Osteoblast (primary cell): ENCODE measurements around the gene C18orf63. TPM values are rescaled to one million over a fixed set of nuclear protein-coding genes. Genes with fewer than 3 reads are reported as not detected.

Experiments used
- DNase-seq: peaks from one replicate; pipeline ENCODE4 v3.0.0; 2011; ENCODE audit warnings: low spot score, mixed read lengths; ENCODE audit not compliant: insufficient read length; ENCODE audit errors: missing footprints
- H2AFZ ChIP-seq: 2 replicates; pipeline ENCODE4 v1.6.0; 2011; ENCODE audit warnings: mild to moderate bottlenecking, low read length
- H3K27ac ChIP-seq: 2 replicates; pipeline ENCODE4 v1.5.1; 2011; ENCODE audit warnings: mild to moderate bottlenecking, low read depth, low read length, moderate library complexity
- H3K27me3 ChIP-seq: 2 replicates; pipeline ENCODE4 v1.6.0; 2012; ENCODE audit warnings: mild to moderate bottlenecking, control low read depth, inconsistent platforms, low read length, moderate library complexity; ENCODE audit not compliant: insufficient read depth
- H3K36me3 ChIP-seq: 2 replicates; pipeline ENCODE4 v1.5.1; 2011; ENCODE audit warnings: mild to moderate bottlenecking, low read length, control low read depth, moderate library complexity; ENCODE audit not compliant: insufficient read depth
- H3K4me1 ChIP-seq: 2 replicates; pipeline ENCODE4 v1.5.1; 2011; ENCODE audit warnings: mild to moderate bottlenecking, low read length, control low read depth, moderate library complexity; ENCODE audit not compliant: insufficient read depth
- H3K4me2 ChIP-seq: 2 replicates; pipeline ENCODE4 v1.6.0; 2011; ENCODE audit warnings: mild to moderate bottlenecking, low read length; ENCODE audit not compliant: insufficient read depth
- H3K4me3 ChIP-seq: fragments of 200-600 bp; sonication (generic); 3 replicates; pipeline ENCODE4 v1.5.1; 2012; ENCODE audit warnings: mild to moderate bottlenecking, low read length, inconsistent platforms; ENCODE audit not compliant: insufficient read depth
- H3K79me2 ChIP-seq: 2 replicates; pipeline ENCODE4 v1.6.0; 2012; ENCODE audit warnings: mild to moderate bottlenecking, low read length, control low read depth, inconsistent platforms; ENCODE audit not compliant: insufficient read depth
- H3K9me3 ChIP-seq: 2 replicates; pipeline ENCODE4 v1.5.1; 2011; ENCODE audit warnings: low read depth, low read length, control low read depth
- H4K20me1 ChIP-seq: 2 replicates; pipeline ENCODE4 v1.6.0; 2012; ENCODE audit warnings: mild to moderate bottlenecking, low read length, control low read depth; ENCODE audit not compliant: insufficient read depth
- CTCF ChIP-seq: IDR thresholded peaks from 2 replicates; pipeline ENCODE4 v1.5.1; 2011; ENCODE audit warnings: mild to moderate bottlenecking, low read depth, low read length, moderate library complexity; ENCODE audit errors: extremely low read depth
- total RNA-seq: library from RNA; depleted of rRNA; stranded (reverse); fragments of >200 nt; gene quantifications from 2 replicates; pipeline ENCODE4 v1.2.3, GENCODE V29; 2012

Gene C18orf63
- total RNA-seq, 1 donor: not detected

- H3K4me2 ChIP-seq: peak overlapping the region; percentile 45
- no peaks in the 10 kb centered on the region for H3K36me3 ChIP-seq
- H3K27ac ChIP-seq: no peak overlapping the region
- no peaks in the 10 kb centered on the region for H4K20me1 ChIP-seq
- peak; percentile 85 for DNase-seq
- H3K4me1 ChIP-seq: peaks cover 9% of the 10 kb centered on the region
- no peaks in the 10 kb centered on the region for H3K9me3 ChIP-seq
- H3K27me3 ChIP-seq: peaks cover 2% of the 10 kb centered on the region
- no peak overlapping the region for H3K4me3 ChIP-seq
- no peak for TF ChIP-seq CTCF
- H3K79me2 ChIP-seq: no peaks in the 10 kb centered on the region
- peak overlapping the region; percentile 28 for H2AFZ ChIP-seq
Measured at GRCh38 chr18:74378179-74378682, 62.6 kb downstream of the C18orf63 start.

GRCh38 chr18:74380916-74381315 is 65.3 kb downstream of the C18orf63 start:
- Histone ChIP-seq H3K36me3 (no peaks in the 10 kb centered on the region), H3K4me1 (peaks cover 9% of the 10 kb centered on the region), H3K4me2 (no peak overlapping the region), H4K20me1 (no peaks in the 10 kb centered on the region), H3K27ac (no peak overlapping the region), H3K27me3 (peaks cover 2% of the 10 kb centered on the region), H2AFZ (no peak overlapping the region), H3K79me2 (no peaks in the 10 kb centered on the region), H3K4me3 (no peak overlapping the region), H3K9me3 (no peaks in the 10 kb centered on the region)
- no peak for TF ChIP-seq CTCF
- no peak for DNase-seq

- no peak for DNase-seq
- no peak for TF ChIP-seq CTCF
- Histone ChIP-seq H3K9me3 (no peaks in the 10 kb centered on the region), H3K27ac (no peak overlapping the region), H3K27me3 (peaks cover 2% of the 10 kb centered on the region), H3K4me1 (peaks cover 9% of the 10 kb centered on the region), H3K79me2 (no peaks in the 10 kb centered on the region), H3K4me3 (no peak overlapping the region), H2AFZ (no peak overlapping the region), H4K20me1 (no peaks in the 10 kb centered on the region), H3K4me2 (no peak overlapping the region), H3K36me3 (no peaks in the 10 kb centered on the region)
Measured at GRCh38 chr18:74381621-74382295, 66.1 kb downstream of the C18orf63 start.

- Histone ChIP-seq H3K27ac (no peak overlapping the region), H3K79me2 (no peaks in the 10 kb centered on the region), H4K20me1 (no peaks in the 10 kb centered on the region), H3K4me1 (peaks cover 9% of the 10 kb centered on the region), H3K9me3 (no peaks in the 10 kb centered on the region), H2AFZ (no peak overlapping the region), H3K36me3 (no peaks in the 10 kb centered on the region), H3K4me3 (no peak overlapping the region), H3K27me3 (peaks cover 2% of the 10 kb centered on the region), H3K4me2 (no peak overlapping the region)
- DNase-seq: no peak
- no peak for TF ChIP-seq CTCF
Measured at GRCh38 chr18:74382481-74383017, 66.9 kb downstream of the C18orf63 start.
